IMR-90 (cell line): ENCODE results near the gene FBXO41.

Experiments
- CTCF ChIP-seq: conservative IDR thresholded peaks from 2 replicates; pipeline ENCODE4 v1.5.1; 2012; ENCODE audit warnings: mild to moderate bottlenecking, low read depth, low read length, improper control_type of control experiment
- FOS ChIP-seq: fragments of 150-350 bp; IDR thresholded peaks from 2 replicates; pipeline ENCODE4 v1.6.1; 2016; ENCODE audit warnings: low read depth, low read length
- MAFK ChIP-seq: IDR thresholded peaks from 2 replicates; pipeline ENCODE4 v1.6.1; 2012; ENCODE audit warnings: low read depth, low read length, improper control_type of control experiment
- MXI1 ChIP-seq: IDR thresholded peaks from 2 replicates; pipeline ENCODE4 v1.6.1; 2012; ENCODE audit warnings: low read depth, mild to moderate bottlenecking, low read length, moderate library complexity, borderline replicate concordance
- NFE2L2 ChIP-seq: fragments of 150-350 bp; IDR thresholded peaks from 2 replicates; pipeline ENCODE4 v1.6.1; 2016; ENCODE audit warnings: low read depth, mild to moderate bottlenecking, low read length
- POLR2A ChIP-seq: IDR thresholded peaks from 2 replicates; pipeline ENCODE4 v1.6.1; 2012; ENCODE audit warnings: mild to moderate bottlenecking, low read depth, low read length
- RAD21 ChIP-seq: IDR thresholded peaks from 2 replicates; pipeline ENCODE4 v1.6.1; 2012; ENCODE audit warnings: low read length, improper control_type of control experiment
- RCOR1 ChIP-seq: IDR thresholded peaks from 2 replicates; pipeline ENCODE4 v1.6.1; 2012; ENCODE audit warnings: mild to moderate bottlenecking, low read length, improper control_type of control experiment; ENCODE audit not compliant: insufficient replicate concordance
- RFX5 ChIP-seq: IDR thresholded peaks from 2 replicates; pipeline ENCODE4 v1.8.0; 2012; ENCODE audit warnings: low read depth, mild to moderate bottlenecking, low read length, moderate library complexity
- SMC3 ChIP-seq: fragments of 150-350 bp; IDR thresholded peaks from 2 replicates; pipeline ENCODE4 v1.6.1; 2016; ENCODE audit warnings: low read depth, mild to moderate bottlenecking, antibody characterized with exemption, low read length, moderate library complexity
- USF2 ChIP-seq: fragments of 150-350 bp; IDR thresholded peaks from 2 replicates; pipeline ENCODE4 v1.6.1; 2017; ENCODE audit warnings: mild to moderate bottlenecking, antibody characterized with exemption, low read length, low read depth
- TF ChIP-seq, protein P1 (sequence below): fragments of 150-350 bp; IDR thresholded peaks from 2 replicates; pipeline ENCODE4 v1.6.1; 2016; ENCODE audit warnings: low read depth, mild to moderate bottlenecking, low read length, moderate library complexity, borderline replicate concordance

DNA sequence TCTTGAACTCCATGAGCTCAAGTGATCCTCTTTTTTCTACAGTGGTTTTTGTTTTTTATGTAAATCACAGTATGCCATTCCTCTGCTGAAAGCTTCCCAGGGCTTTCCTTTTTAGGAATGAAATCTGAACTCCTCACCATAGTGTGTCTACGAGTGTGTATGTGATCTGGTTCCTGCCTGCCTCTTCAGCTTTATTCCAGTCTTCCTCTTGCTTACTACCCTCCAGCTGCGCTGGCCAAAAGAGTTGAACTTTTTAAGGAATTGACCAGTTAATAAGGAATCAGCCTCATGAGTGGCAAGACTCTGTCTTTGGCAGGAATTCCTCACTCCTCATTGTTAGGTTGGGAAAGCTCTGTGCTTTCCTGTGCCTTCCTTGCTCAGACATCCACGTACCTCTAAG lies 46.1 kb downstream of the FBXO41 start:
- TF ChIP-seq NFE2L2 (no peak), CTCF (no peak), SMC3 (no peak), RCOR1 (no peak), POLR2A (no peak), RAD21 (no peak), MAFK (no peak), FOS (no peak), MXI1 (no peak), RFX5 (no peak), USF2 (no peak)
- TF ChIP-seq, protein P1, sequence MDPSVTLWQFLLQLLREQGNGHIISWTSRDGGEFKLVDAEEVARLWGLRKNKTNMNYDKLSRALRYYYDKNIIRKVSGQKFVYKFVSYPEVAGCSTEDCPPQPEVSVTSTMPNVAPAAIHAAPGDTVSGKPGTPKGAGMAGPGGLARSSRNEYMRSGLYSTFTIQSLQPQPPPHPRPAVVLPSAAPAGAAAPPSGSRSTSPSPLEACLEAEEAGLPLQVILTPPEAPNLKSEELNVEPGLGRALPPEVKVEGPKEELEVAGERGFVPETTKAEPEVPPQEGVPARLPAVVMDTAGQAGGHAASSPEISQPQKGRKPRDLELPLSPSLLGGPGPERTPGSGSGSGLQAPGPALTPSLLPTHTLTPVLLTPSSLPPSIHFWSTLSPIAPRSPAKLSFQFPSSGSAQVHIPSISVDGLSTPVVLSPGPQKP = no peak
